Activated CD4-positive, alpha-beta T cell treated with anti-CD3 and anti-CD28 coated beads, Interleukin-2, amount 50 U/mL, for 24 hours (primary cell): ENCODE data around the gene RP9.
A peak's percentile ranks its signal among the peaks of the same experiment; 100 is the strongest.

Experiments
- DNase-seq, 2 donors: peaks; one replicate each; pipeline ENCODE4 v3.0.0-alpha.2; 2020; ENCODE audit warnings: low read depth in 1 of 2, low spot score in 1 of 2

The RP9 gene

GRCh38 chr7:33066771-33067170 lies 42.4 kb downstream of the RP9 start:
- no peak for DNase-seq

GRCh38 chr7:33065981-33066380 lies 43.2 kb downstream of the RP9 start:
- no peak for DNase-seq

GRCh38 chr7:33062782-33063443 lies 46.3 kb downstream of the RP9 start:
- DNase-seq = peak; percentile 85 to 89

- DNase-seq = peak; percentile 3 to 17
These were observed 47.0 kb downstream of the RP9 start, which contains the start of gene NT5C3A for GRCh38 chr7:33062023-33062781. Gene NT5C3A, minus strand, starts transcription at chr7:33062776. Its CDS starts 71 bp downstream, at chr7:33062705.

GRCh38 chr7:33061282-33061937 lies 47.8 kb downstream of the RP9 start:
- DNase-seq = no peak

- DNase-seq = no peak
These were observed 49.6 kb downstream of the RP9 start for GRCh38 chr7:33059635-33060034.

GRCh38 chr7:33055158-33055557 lies 54.0 kb downstream of the RP9 start:
- no peak for DNase-seq

GRCh38 chr7:33054261-33054964 lies 54.8 kb downstream of the RP9 start:
- DNase-seq = peak in 1 of 2 donors; percentile 4

GRCh38 chr7:33053721-33054120 lies 55.5 kb downstream of the RP9 start:
- DNase-seq = no peak

GRCh38 chr7:33050535-33051318 lies 58.5 kb downstream of the RP9 start:
- DNase-seq = peak in 1 of 2 donors; percentile 11

GRCh38 chr7:33048704-33049103 lies 60.5 kb downstream of the RP9 start:
- no peak for DNase-seq

- no peak for DNase-seq
These were observed 60.9 kb downstream of the RP9 start for GRCh38 chr7:33048257-33048656.

- no peak for DNase-seq
These were observed 64.2 kb downstream of the RP9 start for GRCh38 chr7:33044986-33045385.
